ENCODE data around the gene NACC2. TPM values are rescaled to one million over a fixed set of nuclear protein-coding genes. Genes with fewer than 3 reads are reported as not detected.

Gene NACC2
- total and polyA plus RNA-seq, 5 experiments from 2014 or later, result 1.0 to 10.4 (median 1.3) TPM

- ATAC-seq, result no peak
These were observed 88.9 kb downstream of the NACC2 start for GRCh38 chr9:136006169-136006568.

GRCh38 chr9:136004712-136005111, 90.4 kb downstream of the NACC2 start:
- DNase-seq (no peak), ATAC-seq (no peak)
- Mint-ChIP-seq H3K27ac (no peak overlapping the region), H3K9me3 (no peaks in the 10 kb centered on the region), H3K4me1 (peaks cover 0 to 4% (median 0%) of the 10 kb centered on the region in 4 donors), H3K27me3 (no peaks in the 10 kb centered on the region), H3K4me3 (no peak overlapping the region), H3K36me3 (no peaks in the 10 kb centered on the region)
- POLR2A ChIA-PET, result no interaction called here

More at GRCh38 chr9:136006169-136006568, 88.9 kb downstream of the NACC2 start:
- no peaks in the 10 kb centered on the region for H3K27me3 Mint-ChIP-seq
- peaks cover 0 to 4% (median 0%) of the 10 kb centered on the region in 4 donors for H3K4me1 Mint-ChIP-seq
- H3K4me3 Mint-ChIP-seq, result no peak overlapping the region
- H3K36me3 Mint-ChIP-seq, result no peaks in the 10 kb centered on the region
- DNase-seq, result no peak
- POLR2A ChIA-PET, result no interaction called here
- no peak overlapping the region for H3K27ac Mint-ChIP-seq
- no peaks in the 10 kb centered on the region for H3K9me3 Mint-ChIP-seq

GRCh38 chr9:136004219-136004618, 90.9 kb downstream of the NACC2 start:
- peaks cover 0 to 4% (median 0%) of the 10 kb centered on the region in 4 donors for H3K4me1 Mint-ChIP-seq
- POLR2A ChIA-PET, result no interaction called here
- ATAC-seq, result no peak
- H3K27me3 Mint-ChIP-seq, result no peaks in the 10 kb centered on the region
- H3K36me3 Mint-ChIP-seq, result no peaks in the 10 kb centered on the region
- no peak overlapping the region for H3K4me3 Mint-ChIP-seq
- no peak for DNase-seq
- no peaks in the 10 kb centered on the region for H3K9me3 Mint-ChIP-seq
- peak overlapping the region in 1 of 10 donors; percentile 24 for H3K27ac Mint-ChIP-seq

GRCh38 chr9:136003411-136004218, 91.5 kb downstream of the NACC2 start:
- no peak for DNase-seq
- Mint-ChIP-seq H3K27ac (peak overlapping the region in 1 of 10 donors; percentile 71), H3K36me3 (no peaks in the 10 kb centered on the region), H3K9me3 (no peaks in the 10 kb centered on the region), H3K4me3 (no peak overlapping the region), H3K4me1 (peaks cover 0 to 4% (median 0%) of the 10 kb centered on the region in 4 donors), H3K27me3 (no peaks in the 10 kb centered on the region)
- ATAC-seq, result no peak
- POLR2A ChIA-PET, result no interaction called here

GRCh38 chr9:136002881-136003280, 92.2 kb downstream of the NACC2 start:
- DNase-seq, result no peak
- Mint-ChIP-seq H3K36me3 (no peaks in the 10 kb centered on the region), H3K4me1 (peaks cover 0 to 4% (median 0%) of the 10 kb centered on the region in 4 donors), H3K9me3 (no peaks in the 10 kb centered on the region), H3K27ac (no peak overlapping the region), H3K4me3 (no peak overlapping the region), H3K27me3 (no peaks in the 10 kb centered on the region)
- POLR2A ChIA-PET, result no interaction called here
- ATAC-seq, result no peak

- no peak for ATAC-seq
- Mint-ChIP-seq H3K9me3 (no peaks in the 10 kb centered on the region), H3K27me3 (no peaks in the 10 kb centered on the region), H3K36me3 (no peaks in the 10 kb centered on the region), H3K4me3 (no peak overlapping the region), H3K4me1 (peaks cover 0 to 2% (median 0%) of the 10 kb centered on the region in 4 donors), H3K27ac (no peak overlapping the region)
- no peak for DNase-seq
- POLR2A ChIA-PET, result no interaction called here
These were observed 92.9 kb downstream of the NACC2 start for GRCh38 chr9:136002215-136002614.

- no peaks in the 10 kb centered on the region for H3K27me3 Mint-ChIP-seq
- H3K4me1 Mint-ChIP-seq, result no peaks in the 10 kb centered on the region
- no peaks in the 10 kb centered on the region for H3K36me3 Mint-ChIP-seq
- no peak overlapping the region for H3K4me3 Mint-ChIP-seq
- DNase-seq (no peak), ATAC-seq (no peak)
- POLR2A ChIA-PET, result no interaction called here
- no peaks in the 10 kb centered on the region for H3K9me3 Mint-ChIP-seq
- no peak overlapping the region for H3K27ac Mint-ChIP-seq
These were observed 93.9 kb downstream of the NACC2 start for GRCh38 chr9:136001231-136001630.

- no peak for ATAC-seq
- Mint-ChIP-seq H3K36me3 (no peaks in the 10 kb centered on the region), H3K9me3 (no peaks in the 10 kb centered on the region), H3K27ac (no peak overlapping the region), H3K4me3 (no peak overlapping the region), H3K27me3 (no peaks in the 10 kb centered on the region), H3K4me1 (peaks cover 1 to 11% (median 3%) of the 10 kb centered on the region in 4 donors)
- no peak for DNase-seq
- POLR2A ChIA-PET, result interaction anchor here (0.9 kb wide), 1 partner anchor 31 kb away, joined by 3 read pairs; no protein-coding TSS in a partner anchor
These were observed 96.5 kb downstream of the NACC2 start for GRCh38 chr9:135998410-135999071.

- POLR2A ChIA-PET, result interaction anchor here (0.9 kb wide), 1 partner anchor 30 kb away, joined by 3 read pairs; no protein-coding TSS in a partner anchor
- no peaks in the 10 kb centered on the region for H3K36me3 Mint-ChIP-seq
- H3K27me3 Mint-ChIP-seq, result no peaks in the 10 kb centered on the region
- H3K4me1 Mint-ChIP-seq, result peaks cover 3 to 11% (median 5%) of the 10 kb centered on the region in 4 donors
- no peak overlapping the region for H3K27ac Mint-ChIP-seq
- no peaks in the 10 kb centered on the region for H3K9me3 Mint-ChIP-seq
- DNase-seq (no peak), ATAC-seq (no peak)
- H3K4me3 Mint-ChIP-seq, result no peak overlapping the region
These were observed 97.1 kb downstream of the NACC2 start for GRCh38 chr9:135998016-135998380.

- Mint-ChIP-seq H3K27ac (peak overlapping the region in 1 of 10 donors; percentile 18), H3K4me1 (peaks cover 3 to 17% (median 10%) of the 10 kb centered on the region in 4 donors), H3K9me3 (no peaks in the 10 kb centered on the region), H3K4me3 (no peak overlapping the region), H3K36me3 (no peaks in the 10 kb centered on the region), H3K27me3 (no peaks in the 10 kb centered on the region)
- DNase-seq (no peak), ATAC-seq (no peak)
- POLR2A ChIA-PET, result interaction anchor here (0.9 kb wide), 1 partner anchor 29 kb away, joined by 3 read pairs; no protein-coding TSS in a partner anchor
These were observed 97.7 kb downstream of the NACC2 start for GRCh38 chr9:135997090-135998015.

GRCh38 chr9:135995816-135996215, 99.3 kb downstream of the NACC2 start:
- H3K9me3 Mint-ChIP-seq, result no peaks in the 10 kb centered on the region
- no peak overlapping the region for H3K27ac Mint-ChIP-seq
- H3K36me3 Mint-ChIP-seq, result no peaks in the 10 kb centered on the region
- no peaks in the 10 kb centered on the region for H3K27me3 Mint-ChIP-seq
- no peak overlapping the region for H3K4me3 Mint-ChIP-seq
- DNase-seq, result no peak
- POLR2A ChIA-PET, result no interaction called here
- no peak for ATAC-seq
- H3K4me1 Mint-ChIP-seq, result peaks cover 3 to 31% (median 21%) of the 10 kb centered on the region in 4 donors

GRCh38 chr9:135994501-135995192, 100.4 kb downstream of the NACC2 start:
- Mint-ChIP-seq H3K27me3 (no peaks in the 10 kb centered on the region), H3K27ac (peak overlapping the region in 1 of 10 donors; percentile 30), H3K9me3 (no peaks in the 10 kb centered on the region), H3K36me3 (no peaks in the 10 kb centered on the region), H3K4me3 (peak overlapping the region in 1 of 10 donors; percentile 16), H3K4me1 (peaks cover 5 to 41% (median 28%) of the 10 kb centered on the region in 4 donors)
- no peak for DNase-seq
- POLR2A ChIA-PET, result no interaction called here
- no peak for ATAC-seq
